GM13976 (cell line): Measurements from ENCODE around the gene PCYOX1L.
"Not testable (repeated sequence)": the region's sequence is repeated elsewhere in the genome, so short reads cannot be mapped to it uniquely, and the experiment has no call there.

Experiments
- DNase-seq: peaks from one replicate; pipeline ENCODE4 v3.0.0; 2012; ENCODE audit warnings: low spot score
- in situ Hi-C: fragments of 300-500 bp; cut with MboI; formaldehyde crosslinking; loops from one replicate; pipeline ENCODE4 v1.12.0; 2022; ENCODE audit warnings: low sequenced_read_pairs, mixed read lengths, inconsistent platforms; ENCODE audit not compliant: unreplicated experiment
- TF ChIP-seq, protein P1 (sequence below): IDR thresholded peaks from 2 replicates; pipeline ENCODE4 v1.5.1; 2012; ENCODE audit warnings: borderline replicate concordance, mild to moderate bottlenecking; ENCODE audit not compliant: insufficient read depth; ENCODE audit errors: extremely low read depth, missing control alignments, control extremely low read depth

Gene PCYOX1L

DNA sequence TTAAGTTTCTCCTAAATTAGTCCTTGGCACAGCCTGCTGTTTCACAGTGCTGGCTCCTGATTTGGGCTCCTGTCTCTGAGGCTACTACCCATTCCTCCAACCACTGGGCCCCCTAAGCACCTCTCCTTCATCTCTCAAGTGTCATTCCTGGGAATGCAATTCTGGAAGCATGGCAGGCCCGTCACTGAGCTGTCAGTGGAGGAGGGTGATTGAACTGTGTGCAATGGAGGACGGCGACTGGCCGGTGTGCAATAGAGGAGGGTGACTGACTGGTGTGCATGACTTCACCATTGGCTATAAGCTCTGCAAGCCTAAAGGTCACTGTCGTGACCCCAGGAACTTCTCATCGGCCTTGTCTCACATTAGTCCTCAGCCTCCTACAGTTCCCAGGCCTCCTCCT is 33.7 kb downstream of the PCYOX1L start:
- DNase-seq, result no peak
- in situ Hi-C loops, result no loop called here
- TF ChIP-seq, protein P1, sequence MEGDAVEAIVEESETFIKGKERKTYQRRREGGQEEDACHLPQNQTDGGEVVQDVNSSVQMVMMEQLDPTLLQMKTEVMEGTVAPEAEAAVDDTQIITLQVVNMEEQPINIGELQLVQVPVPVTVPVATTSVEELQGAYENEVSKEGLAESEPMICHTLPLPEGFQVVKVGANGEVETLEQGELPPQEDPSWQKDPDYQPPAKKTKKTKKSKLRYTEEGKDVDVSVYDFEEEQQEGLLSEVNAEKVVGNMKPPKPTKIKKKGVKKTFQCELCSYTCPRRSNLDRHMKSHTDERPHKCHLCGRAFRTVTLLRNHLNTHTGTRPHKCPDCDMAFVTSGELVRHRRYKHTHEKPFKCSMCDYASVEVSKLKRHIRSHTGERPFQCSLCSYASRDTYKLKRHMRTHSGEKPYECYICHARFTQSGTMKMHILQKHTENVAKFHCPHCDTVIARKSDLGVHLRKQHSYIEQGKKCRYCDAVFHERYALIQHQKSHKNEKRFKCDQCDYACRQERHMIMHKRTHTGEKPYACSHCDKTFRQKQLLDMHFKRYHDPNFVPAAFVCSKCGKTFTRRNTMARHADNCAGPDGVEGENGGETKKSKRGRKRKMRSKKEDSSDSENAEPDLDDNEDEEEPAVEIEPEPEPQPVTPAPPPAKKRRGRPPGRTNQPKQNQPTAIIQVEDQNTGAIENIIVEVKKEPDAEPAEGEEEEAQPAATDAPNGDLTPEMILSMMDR, result no peak

DNA sequence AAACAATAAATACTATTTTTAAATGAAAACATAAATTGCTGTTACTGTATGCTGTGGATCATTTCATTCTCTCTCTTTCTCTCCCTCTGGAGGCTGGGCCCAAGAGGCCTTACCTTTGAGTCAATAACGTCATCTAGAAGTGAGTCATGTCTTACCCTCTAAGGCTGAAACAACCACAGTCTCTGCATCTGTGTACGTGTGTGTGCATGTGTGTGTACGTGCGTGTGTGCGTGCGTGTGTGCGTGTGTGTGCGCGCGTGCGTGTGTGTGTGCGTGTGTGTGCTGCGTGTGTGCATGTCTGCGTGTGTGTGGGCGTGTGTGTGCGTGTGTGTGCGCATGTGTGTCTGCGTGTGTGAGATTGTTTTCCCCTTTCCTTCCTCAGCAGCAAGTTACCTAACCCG is 34.9 kb downstream of the PCYOX1L start:
- TF ChIP-seq, protein P1, result no peak
- DNase-seq, result no peak
- in situ Hi-C loops, result no loop called here

DNA sequence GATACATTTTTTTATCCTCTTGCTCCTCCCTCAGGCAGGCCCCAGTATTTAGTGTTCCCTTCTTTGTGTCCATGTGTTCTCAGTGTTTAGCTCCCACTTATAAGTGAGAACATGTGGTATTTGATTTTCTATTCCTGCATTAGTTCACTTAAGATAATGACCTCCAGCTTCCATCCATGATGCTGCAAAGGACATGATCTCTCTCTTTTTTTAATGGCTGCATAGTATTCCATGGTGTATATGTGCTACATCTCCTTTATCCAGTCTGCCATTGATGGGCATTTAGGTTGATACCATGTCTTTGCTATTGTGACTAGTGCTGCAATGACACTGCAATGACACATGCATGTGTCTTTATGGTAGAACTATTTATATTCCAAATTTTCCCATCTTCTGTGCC is 37.1 kb downstream of the PCYOX1L start:
- in situ Hi-C loops, DNase-seq: not testable (repeated sequence)

DNA sequence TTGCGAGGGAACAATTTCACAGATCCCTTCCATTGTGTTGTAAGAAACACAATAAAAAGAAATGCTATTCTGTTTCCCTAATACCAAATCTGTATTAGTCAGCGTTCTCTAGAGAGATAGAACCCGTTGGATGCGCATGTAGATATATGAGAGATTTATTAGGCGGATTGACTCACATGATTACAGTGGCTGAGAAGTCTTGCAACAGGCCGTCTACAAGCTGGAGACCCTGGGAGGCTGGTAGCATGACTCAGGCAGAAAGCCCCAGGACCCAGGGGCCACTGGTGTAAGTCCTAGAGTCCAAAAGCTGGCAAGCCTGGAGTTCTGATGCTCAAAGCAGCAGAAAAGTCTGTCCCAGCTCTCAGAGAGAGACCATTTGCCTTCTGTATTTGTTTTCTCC is 39.7 kb downstream of the PCYOX1L start:
- DNase-seq, result no peak
- in situ Hi-C loops, result no loop called here
- TF ChIP-seq, protein P1, result no peak

DNA sequence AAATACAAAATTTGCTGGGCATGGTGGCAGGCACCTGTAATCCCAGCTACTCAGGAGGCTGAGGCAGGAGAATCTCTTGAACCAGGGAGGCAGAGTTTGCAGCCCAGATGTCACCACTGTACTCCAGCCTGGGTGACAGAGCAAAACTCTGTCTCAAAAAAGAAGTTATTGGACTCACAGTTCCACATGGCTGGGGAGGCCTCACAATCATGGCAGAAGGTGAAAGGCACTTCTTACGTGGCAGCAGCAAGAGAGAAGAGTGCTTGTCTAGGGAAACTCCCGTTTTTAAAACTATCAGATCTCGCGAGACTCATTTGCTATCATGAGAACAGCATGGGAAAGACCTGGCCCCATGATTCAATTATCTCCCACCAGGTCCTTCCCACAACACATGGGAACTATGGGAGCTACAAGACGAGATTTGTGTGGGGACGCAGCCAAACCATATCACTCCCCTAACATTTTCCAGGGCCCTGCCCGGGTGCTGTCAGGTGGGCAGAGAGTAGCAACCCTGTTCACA is 41.0 kb downstream of the PCYOX1L start:
- in situ Hi-C loops, DNase-seq: not testable (repeated sequence)

DNA sequence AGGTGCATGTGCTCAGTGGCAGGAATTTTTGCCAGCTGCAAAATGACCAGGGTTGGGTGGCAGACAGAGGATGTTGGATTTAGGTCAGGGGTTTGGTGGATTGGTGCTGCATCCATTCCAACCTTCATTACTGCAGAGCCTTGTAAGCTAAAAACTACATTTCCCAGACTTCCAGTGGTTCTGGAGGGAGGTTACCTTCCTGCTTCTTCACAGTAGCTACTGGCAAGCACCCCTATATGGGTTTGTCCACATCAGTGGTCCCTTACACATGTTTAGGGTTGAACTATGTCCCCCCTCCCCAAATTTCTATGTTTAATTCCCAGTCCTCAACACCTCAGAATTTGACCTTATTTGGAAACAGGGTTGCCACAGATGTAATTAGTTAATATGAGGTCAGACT is 41.9 kb downstream of the PCYOX1L start:
- TF ChIP-seq, protein P1, result no peak
- in situ Hi-C loops, result no loop called here
- no peak for DNase-seq

DNA sequence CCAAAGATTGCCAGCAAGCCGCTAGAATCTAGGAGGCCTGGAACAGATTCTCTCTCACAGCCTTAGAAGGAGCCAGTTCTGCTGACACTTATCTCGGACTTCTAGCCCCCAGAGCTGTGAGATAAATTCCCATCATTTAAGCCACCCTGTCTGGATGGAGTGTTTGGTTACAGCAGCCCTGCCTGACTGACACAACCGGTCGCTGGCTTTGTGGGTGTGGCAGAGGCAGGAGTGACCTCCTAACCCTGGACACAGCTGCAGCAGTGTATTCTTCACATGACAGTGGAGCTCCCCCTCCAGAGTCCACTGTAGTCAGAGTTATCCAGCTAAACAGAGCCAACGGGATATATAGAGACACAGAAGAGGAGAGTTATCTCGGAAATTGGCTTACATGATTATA is 42.5 kb downstream of the PCYOX1L start:
- TF ChIP-seq, protein P1, result no peak

DNA sequence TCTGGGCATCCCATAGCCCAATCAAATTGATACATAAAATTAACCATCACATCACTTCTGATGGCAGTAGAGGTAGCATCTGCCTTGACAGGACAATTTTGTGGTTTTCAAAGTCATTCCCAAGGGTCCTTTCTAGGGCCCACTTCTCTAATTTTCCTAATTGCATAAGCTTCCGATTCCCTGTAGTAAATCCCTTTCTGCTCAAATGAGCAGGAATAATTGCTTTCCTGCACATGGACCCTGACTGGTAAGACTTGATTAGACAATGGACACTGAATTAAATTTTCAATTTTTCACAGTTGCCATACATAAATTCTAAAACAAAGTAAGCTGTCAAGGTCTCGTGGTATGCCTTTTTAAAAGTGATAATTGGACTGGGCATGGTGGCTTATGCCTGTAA is 43.2 kb downstream of the PCYOX1L start:
- TF ChIP-seq, protein P1, result no peak
- DNase-seq, result no peak
- in situ Hi-C loops, result no loop called here

More for the DNA sequence above, 42.5 kb downstream of the PCYOX1L start:
- in situ Hi-C loops, result no loop called here
- no peak for DNase-seq
